Activated T-cell treated with anti-CD3 and anti-CD28 coated beads, Interleukin-2, amount 50 U/mL, for 72 hours (primary cell): ENCODE data around the gene KCNJ1. TPM values are rescaled to one million over a fixed set of nuclear protein-coding genes. Genes with fewer than 3 reads are reported as not detected.

Source experiments
- ATAC-seq, 2 donors: fragments of 150-1000 bp; cut with Tn5 transposase; replicated peaks in 1 of 2; 2 replicates each; pipeline ENCODE4 v1.10.0; 2021; ENCODE audit warnings: moderate library complexity in 2 of 2, mild to moderate bottlenecking in 1 of 2
- DNase-seq, 2 donors: peaks; one replicate each; pipeline ENCODE4 v3.0.0; 2021 to 2022; ENCODE audit warnings: mixed read lengths in 1 of 2
- H3K27ac Mint-ChIP-seq: one replicate; pipeline ENCODE4 v1.8.0; 2022; ENCODE audit warnings: mild to moderate bottlenecking, moderate library complexity, mixed read lengths
- H3K27me3 Mint-ChIP-seq: one replicate; pipeline ENCODE4 v1.8.0; 2022; ENCODE audit warnings: low read depth, mixed read lengths
- H3K36me3 Mint-ChIP-seq, 2 donors: one replicate each; pipeline ENCODE4 v1.8.0; 2022; ENCODE audit warnings: mixed read lengths in 2 of 2, mild to moderate bottlenecking in 1 of 2; ENCODE audit not compliant: insufficient read depth in 2 of 2
- H3K4me1 Mint-ChIP-seq: one replicate; pipeline ENCODE4 v1.8.0; 2022; ENCODE audit warnings: low read depth, mixed read lengths
- H3K4me3 Mint-ChIP-seq, 2 donors: one replicate each; pipeline ENCODE4 v1.8.0; 2022; ENCODE audit warnings: mild to moderate bottlenecking in 2 of 2, mixed read lengths in 2 of 2, moderate library complexity in 2 of 2
- H3K9me3 Mint-ChIP-seq, 2 donors: one replicate each; pipeline ENCODE4 v1.8.0; 2022; ENCODE audit warnings: mixed read lengths in 2 of 2
- total RNA-seq, 2 donors: library from RNA; stranded (reverse); gene quantifications; one replicate each; pipeline ENCODE4 v1.2.3, GENCODE V29; 2022

The KCNJ1 gene
- total RNA-seq, 2 donors from 2014 or later = not detected

- peak; percentile 77 to 82 for ATAC-seq
- Mint-ChIP-seq H3K4me3 (no peak overlapping the region), H3K27ac (no peak overlapping the region), H3K36me3 (no peaks in the 10 kb centered on the region), H3K9me3 (no peaks in the 10 kb centered on the region), H3K27me3 (peaks cover 67% of the 10 kb centered on the region), H3K4me1 (peaks cover 4% of the 10 kb centered on the region)
- DNase-seq = peak; percentile 59 to 77
These were observed 17.7 kb upstream of the KCNJ1 start for GRCh38 chr11:128884703-128885338.

DNA sequence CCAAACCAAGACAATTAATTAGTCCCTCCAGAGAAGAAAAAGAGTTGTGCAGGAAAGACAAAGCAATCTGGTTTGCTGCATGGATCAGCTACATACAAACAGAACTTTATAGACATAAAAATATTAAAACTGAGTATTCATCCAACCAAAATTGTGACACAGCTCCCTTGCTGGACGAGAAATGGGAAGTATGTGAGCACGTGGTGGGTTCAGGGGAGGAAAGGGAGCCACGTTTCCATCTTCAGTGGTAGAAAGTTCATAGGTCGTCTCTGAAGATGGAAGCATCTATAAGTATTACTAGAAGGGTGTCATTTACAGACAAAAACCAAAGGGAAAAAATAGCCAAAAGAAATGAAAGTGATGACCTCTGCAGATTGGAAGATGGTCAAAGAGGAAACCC lies 17.0 kb upstream of the KCNJ1 start:
- Mint-ChIP-seq H3K27ac (no peak overlapping the region), H3K4me3 (no peak overlapping the region), H3K4me1 (peaks cover 4% of the 10 kb centered on the region), H3K27me3 (peaks cover 59% of the 10 kb centered on the region), H3K9me3 (no peaks in the 10 kb centered on the region), H3K36me3 (no peaks in the 10 kb centered on the region)
- DNase-seq = no peak
- ATAC-seq = no peak

DNA sequence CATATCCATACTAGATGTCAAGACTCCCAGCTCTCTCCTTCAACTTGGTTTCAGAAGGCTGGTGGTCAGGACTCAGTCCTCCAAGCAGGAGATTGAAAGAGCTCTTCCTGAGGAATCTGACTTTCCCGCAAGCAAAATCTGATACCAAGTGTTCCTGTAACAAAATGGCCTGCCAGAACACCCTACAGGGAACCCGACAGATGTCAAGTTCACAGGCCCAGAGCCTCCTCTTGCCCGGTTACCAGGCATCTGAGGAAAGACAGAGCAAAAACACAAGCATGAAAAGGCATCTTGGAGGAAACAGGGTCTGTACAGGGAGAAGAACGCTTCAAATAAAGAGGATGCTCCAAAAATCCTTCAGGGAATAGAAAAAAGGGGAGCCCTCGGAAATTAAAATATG lies 15.4 kb upstream of the KCNJ1 start:
- H3K27me3 Mint-ChIP-seq = peaks cover 44% of the 10 kb centered on the region
- no peak overlapping the region for H3K27ac Mint-ChIP-seq
- ATAC-seq (no peak), DNase-seq (no peak)
- H3K36me3 Mint-ChIP-seq = no peaks in the 10 kb centered on the region
- no peaks in the 10 kb centered on the region for H3K9me3 Mint-ChIP-seq
- H3K4me3 Mint-ChIP-seq = no peak overlapping the region
- peaks cover 4% of the 10 kb centered on the region for H3K4me1 Mint-ChIP-seq

DNA sequence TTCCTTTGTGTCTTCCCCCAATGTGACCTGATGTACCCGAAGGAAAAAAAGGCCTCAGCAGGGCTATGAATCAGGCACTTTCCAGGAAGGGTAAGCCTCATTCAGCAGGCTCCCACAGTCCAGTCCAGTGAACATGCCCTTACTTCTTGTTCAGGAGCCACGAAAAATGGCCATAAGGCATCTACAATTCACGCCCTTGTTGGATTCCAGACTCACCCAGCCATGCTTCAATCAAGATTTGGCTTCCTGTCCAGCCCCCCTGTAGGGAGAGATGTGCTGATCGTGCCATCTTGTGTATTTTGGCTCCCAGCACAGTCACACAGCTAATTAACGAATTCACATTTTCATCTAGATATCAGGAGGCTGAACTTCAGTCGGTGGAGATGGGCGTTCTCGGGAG lies 14.1 kb upstream of the KCNJ1 start:
- DNase-seq = no peak
- Mint-ChIP-seq H3K4me1 (no peaks in the 10 kb centered on the region), H3K9me3 (no peaks in the 10 kb centered on the region), H3K27me3 (peaks cover 34% of the 10 kb centered on the region), H3K36me3 (no peaks in the 10 kb centered on the region), H3K4me3 (no peak overlapping the region), H3K27ac (no peak overlapping the region)
- no peak for ATAC-seq

- no peaks in the 10 kb centered on the region for H3K4me1 Mint-ChIP-seq
- DNase-seq = no peak
- H3K4me3 Mint-ChIP-seq = no peak overlapping the region
- H3K36me3 Mint-ChIP-seq = no peaks in the 10 kb centered on the region
- no peak for ATAC-seq
- no peaks in the 10 kb centered on the region for H3K9me3 Mint-ChIP-seq
- peaks cover 25% of the 10 kb centered on the region for H3K27me3 Mint-ChIP-seq
- no peak overlapping the region for H3K27ac Mint-ChIP-seq
These were observed 12.7 kb upstream of the KCNJ1 start for GRCh38 chr11:128879817-128880216.

GRCh38 chr11:128878455-128878854 lies 11.4 kb upstream of the KCNJ1 start:
- no peaks in the 10 kb centered on the region for H3K36me3 Mint-ChIP-seq
- no peak overlapping the region for H3K27ac Mint-ChIP-seq
- DNase-seq (no peak), ATAC-seq (no peak)
- H3K27me3 Mint-ChIP-seq = peaks cover 16% of the 10 kb centered on the region
- H3K4me1 Mint-ChIP-seq = no peaks in the 10 kb centered on the region
- H3K9me3 Mint-ChIP-seq = no peaks in the 10 kb centered on the region
- H3K4me3 Mint-ChIP-seq = no peak overlapping the region

DNA sequence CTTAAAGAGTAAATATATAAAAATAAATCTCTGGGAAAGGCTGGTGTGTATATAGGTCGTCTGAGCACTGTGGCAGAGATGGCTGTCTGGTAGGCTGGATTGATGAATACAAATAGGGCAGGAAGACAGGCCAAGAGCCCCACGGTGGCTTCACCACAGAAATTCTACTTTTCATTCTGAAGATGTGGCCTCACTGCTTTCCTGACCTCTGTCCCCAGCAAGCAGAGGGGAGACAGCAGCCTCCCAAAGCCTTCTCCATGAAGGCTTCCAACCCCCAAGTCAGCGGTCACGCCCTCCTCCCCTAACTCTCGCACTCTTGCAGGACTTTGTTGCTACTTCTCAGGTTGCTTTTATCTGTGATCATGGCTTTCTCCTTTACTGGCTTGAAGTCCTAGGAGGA lies 10.6 kb upstream of the KCNJ1 start:
- Mint-ChIP-seq H3K27me3 (peaks cover 9% of the 10 kb centered on the region), H3K27ac (no peak overlapping the region), H3K9me3 (no peaks in the 10 kb centered on the region), H3K4me1 (no peaks in the 10 kb centered on the region), H3K36me3 (no peaks in the 10 kb centered on the region), H3K4me3 (no peak overlapping the region)
- ATAC-seq (no peak), DNase-seq (no peak)

DNA sequence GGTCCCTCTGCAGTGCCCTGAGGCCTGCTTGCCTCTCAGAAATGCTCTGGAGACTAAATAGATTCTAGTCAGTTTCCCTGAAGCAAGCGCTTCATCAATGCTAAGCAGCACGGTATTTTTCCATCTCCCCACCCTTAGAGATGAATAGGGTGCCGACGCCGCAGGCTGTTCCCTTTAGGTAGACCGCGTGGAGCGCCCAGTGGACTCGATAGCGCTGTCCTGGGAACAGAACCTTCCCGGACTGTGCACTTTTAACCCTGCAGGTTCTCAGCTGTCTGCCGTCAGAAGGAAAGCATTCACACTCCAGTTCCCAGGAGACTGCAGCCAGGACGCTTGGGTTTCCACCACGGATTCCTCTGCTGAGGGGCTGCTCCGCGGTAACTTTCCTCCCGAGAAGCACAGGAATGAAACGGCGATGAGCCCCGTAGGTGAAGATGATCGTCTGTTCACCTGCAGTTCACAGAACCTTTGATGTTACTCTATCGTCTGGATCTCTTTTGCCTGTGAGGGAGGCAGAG lies 9.1 kb upstream of the KCNJ1 start:
- ATAC-seq (no peak), DNase-seq (no peak)
- Mint-ChIP-seq H3K27me3 (no peaks in the 10 kb centered on the region), H3K36me3 (no peaks in the 10 kb centered on the region), H3K4me3 (no peak overlapping the region), H3K9me3 (no peaks in the 10 kb centered on the region), H3K4me1 (no peaks in the 10 kb centered on the region), H3K27ac (no peak overlapping the region)

DNA sequence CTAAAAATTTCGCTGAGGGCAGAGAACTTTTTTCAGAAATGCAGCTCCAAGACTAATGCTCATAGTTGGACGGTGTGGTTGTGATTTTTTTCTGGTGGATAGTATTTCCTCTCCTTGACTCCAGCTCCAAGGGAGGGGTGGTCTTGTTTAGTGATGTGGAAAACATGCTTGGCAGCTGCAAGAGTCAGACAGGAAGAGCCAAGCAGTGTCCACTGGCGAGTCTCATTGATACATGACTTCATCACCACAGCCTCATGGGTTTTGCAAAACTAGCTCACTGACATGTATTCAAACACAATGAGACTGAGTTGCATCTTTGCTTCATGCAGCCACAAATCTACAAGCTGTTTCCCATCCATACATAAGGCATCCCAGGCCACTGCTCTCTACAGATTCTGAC lies 7.3 kb upstream of the KCNJ1 start:
- ATAC-seq (no peak), DNase-seq (no peak)

DNA sequence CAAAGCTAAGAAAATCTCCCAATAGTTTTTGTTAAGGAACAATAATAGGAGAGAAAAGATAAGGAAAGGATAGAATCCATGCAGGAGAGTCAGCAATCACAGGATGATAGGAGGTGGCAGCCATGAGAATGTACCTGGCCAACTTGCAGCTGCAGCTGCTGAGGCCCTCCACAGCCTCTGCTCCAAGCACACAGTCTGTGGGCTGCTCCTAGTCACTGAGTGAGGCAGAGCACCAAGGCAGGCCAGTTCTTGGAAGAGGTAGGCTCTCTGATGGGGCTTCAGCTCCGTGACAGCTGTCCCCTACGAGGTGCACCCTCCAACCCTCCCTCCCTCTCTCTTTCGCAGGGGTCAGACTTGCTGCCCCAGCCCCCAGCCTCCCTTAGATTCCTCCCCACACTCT lies 5.5 kb upstream of the KCNJ1 start:
- H3K27ac Mint-ChIP-seq = no peak overlapping the region
- H3K4me3 Mint-ChIP-seq = no peak overlapping the region
- no peak for DNase-seq
- H3K27me3 Mint-ChIP-seq = no peaks in the 10 kb centered on the region
- no peaks in the 10 kb centered on the region for H3K36me3 Mint-ChIP-seq
- no peak for ATAC-seq
- H3K9me3 Mint-ChIP-seq = no peaks in the 10 kb centered on the region
- no peaks in the 10 kb centered on the region for H3K4me1 Mint-ChIP-seq

More for the DNA sequence above, 7.3 kb upstream of the KCNJ1 start:
- no peaks in the 10 kb centered on the region for H3K4me1 Mint-ChIP-seq
- no peaks in the 10 kb centered on the region for H3K36me3 Mint-ChIP-seq
- H3K4me3 Mint-ChIP-seq = no peak overlapping the region
- no peaks in the 10 kb centered on the region for H3K27me3 Mint-ChIP-seq
- H3K27ac Mint-ChIP-seq = no peak overlapping the region
- H3K9me3 Mint-ChIP-seq = no peaks in the 10 kb centered on the region

GRCh38 chr11:128872094-128872493 lies 5.0 kb upstream of the KCNJ1 start:
- no peak for ATAC-seq
- no peaks in the 10 kb centered on the region for H3K36me3 Mint-ChIP-seq
- H3K4me1 Mint-ChIP-seq = no peaks in the 10 kb centered on the region
- no peaks in the 10 kb centered on the region for H3K27me3 Mint-ChIP-seq
- DNase-seq = no peak
- H3K27ac Mint-ChIP-seq = no peak overlapping the region
- H3K4me3 Mint-ChIP-seq = no peak overlapping the region
- no peaks in the 10 kb centered on the region for H3K9me3 Mint-ChIP-seq

DNA sequence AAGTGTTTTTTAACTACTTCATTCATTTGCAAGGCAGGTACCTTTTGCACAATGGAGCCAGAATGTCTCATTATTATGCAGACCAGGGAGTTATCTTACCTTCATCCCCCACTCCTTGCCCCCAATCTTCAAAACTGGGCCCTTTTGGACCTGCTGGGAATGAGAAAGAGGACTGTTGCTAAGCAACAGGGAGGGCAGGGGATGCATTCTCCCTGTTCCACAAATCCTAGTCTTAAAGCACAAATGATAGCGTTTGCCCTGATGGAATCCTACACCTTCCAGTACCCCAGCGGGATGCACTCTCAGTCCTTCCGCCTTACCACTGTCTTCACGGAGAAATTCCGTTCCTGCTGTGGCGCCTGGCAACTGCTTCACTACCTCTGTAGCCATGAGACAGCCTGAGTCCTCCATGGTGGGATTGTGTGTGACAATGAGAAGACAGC lies 4.1 kb upstream of the KCNJ1 start:
- no peaks in the 10 kb centered on the region for H3K27me3 Mint-ChIP-seq
- H3K9me3 Mint-ChIP-seq = no peaks in the 10 kb centered on the region
- no peaks in the 10 kb centered on the region for H3K4me1 Mint-ChIP-seq
- ATAC-seq = no peak
- H3K4me3 Mint-ChIP-seq = no peak overlapping the region
- H3K36me3 Mint-ChIP-seq = no peaks in the 10 kb centered on the region
- no peak for DNase-seq
- H3K27ac Mint-ChIP-seq = no peak overlapping the region

GRCh38 chr11:128868841-128869671 lies 2.0 kb upstream of the KCNJ1 start:
- H3K4me3 Mint-ChIP-seq = no peak overlapping the region

More at GRCh38 chr11:128868841-128869671, 2.0 kb upstream of the KCNJ1 start:
- no peak for DNase-seq
- Mint-ChIP-seq H3K27me3 (no peaks in the 10 kb centered on the region), H3K36me3 (no peaks in the 10 kb centered on the region), H3K4me1 (no peaks in the 10 kb centered on the region), H3K9me3 (no peaks in the 10 kb centered on the region), H3K27ac (no peak overlapping the region)
- peak; percentile 58 to 68 for ATAC-seq
